GM12875 (cell line): Measurements from ENCODE around the gene KIF5C.

Experiments used
- H3K4me3 ChIP-seq: one replicate; pipeline ENCODE4 v1.5.1; 2011; ENCODE audit warnings: low read depth, low read length, control low read depth
- TF ChIP-seq, protein P1 (sequence below): IDR thresholded peaks from 2 replicates; pipeline ENCODE4 v1.5.1; 2011; ENCODE audit warnings: low read depth, mild to moderate bottlenecking, control low read depth, inconsistent platforms, low read length, moderate library complexity, borderline replicate concordance; ENCODE audit not compliant: insufficient read depth

KIF5C gene

DNA sequence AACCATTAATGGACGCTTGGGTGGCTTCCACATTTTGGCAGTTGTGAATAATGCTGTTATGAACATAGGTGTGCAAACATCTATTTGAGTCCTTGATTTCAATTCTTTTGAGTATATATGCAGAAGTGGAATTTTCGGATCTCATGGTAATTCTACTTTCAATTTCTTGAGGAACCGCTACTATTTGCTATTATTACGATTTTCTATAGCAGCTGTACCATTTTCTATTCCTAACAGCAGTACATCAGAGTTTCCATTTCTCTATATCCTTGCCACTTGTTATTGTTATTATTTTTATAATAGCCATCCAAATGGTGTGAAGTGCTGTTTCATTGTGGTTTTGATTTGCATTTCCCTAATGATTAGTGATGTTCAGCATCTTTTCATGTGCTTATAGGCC, 69.5 kb downstream of the KIF5C start:
- TF ChIP-seq, protein P1, sequence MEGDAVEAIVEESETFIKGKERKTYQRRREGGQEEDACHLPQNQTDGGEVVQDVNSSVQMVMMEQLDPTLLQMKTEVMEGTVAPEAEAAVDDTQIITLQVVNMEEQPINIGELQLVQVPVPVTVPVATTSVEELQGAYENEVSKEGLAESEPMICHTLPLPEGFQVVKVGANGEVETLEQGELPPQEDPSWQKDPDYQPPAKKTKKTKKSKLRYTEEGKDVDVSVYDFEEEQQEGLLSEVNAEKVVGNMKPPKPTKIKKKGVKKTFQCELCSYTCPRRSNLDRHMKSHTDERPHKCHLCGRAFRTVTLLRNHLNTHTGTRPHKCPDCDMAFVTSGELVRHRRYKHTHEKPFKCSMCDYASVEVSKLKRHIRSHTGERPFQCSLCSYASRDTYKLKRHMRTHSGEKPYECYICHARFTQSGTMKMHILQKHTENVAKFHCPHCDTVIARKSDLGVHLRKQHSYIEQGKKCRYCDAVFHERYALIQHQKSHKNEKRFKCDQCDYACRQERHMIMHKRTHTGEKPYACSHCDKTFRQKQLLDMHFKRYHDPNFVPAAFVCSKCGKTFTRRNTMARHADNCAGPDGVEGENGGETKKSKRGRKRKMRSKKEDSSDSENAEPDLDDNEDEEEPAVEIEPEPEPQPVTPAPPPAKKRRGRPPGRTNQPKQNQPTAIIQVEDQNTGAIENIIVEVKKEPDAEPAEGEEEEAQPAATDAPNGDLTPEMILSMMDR: no peak
- H3K4me3 ChIP-seq: no peak overlapping the region

DNA sequence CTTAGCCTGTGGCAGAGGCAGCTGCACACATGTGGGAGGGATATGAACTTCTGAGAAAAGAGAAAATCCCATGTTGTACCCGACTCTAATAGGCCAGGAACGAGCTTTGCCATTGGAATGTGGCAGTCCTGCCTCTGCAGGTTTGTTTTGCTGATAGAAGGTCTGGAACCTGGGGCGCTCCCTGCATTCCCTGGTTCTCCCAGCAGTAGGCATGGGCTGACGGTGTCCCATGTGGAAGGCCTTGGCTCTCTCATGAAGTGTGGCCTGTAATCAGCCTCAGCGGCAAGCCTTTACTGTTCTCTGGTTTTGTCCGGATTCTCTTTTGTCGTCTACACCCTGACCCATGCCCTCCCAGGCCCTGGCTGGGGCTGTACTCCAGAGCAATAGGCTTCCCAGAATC, 72.3 kb downstream of the KIF5C start:
- H3K4me3 ChIP-seq: no peak overlapping the region
- TF ChIP-seq, protein P1: no peak

DNA sequence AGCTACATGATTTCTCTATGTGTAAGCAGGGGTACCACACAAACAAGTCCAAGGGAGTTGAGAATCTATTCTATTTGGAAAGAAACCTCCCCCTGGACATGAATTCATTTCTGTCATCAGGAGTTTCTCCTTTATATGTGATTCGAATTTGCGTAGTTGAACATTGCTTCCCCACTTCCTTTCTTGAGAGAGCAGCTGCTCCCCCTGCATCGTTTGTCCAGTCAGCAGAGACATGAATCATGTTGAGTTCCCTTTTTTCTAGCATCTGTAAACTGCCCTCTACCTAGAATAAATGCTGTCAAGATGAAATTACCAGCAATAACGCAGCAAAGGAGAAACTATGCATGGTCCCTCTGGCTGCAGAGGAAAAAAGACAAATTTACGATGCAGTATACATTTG, 73.8 kb downstream of the KIF5C start:
- TF ChIP-seq, protein P1: no peak
- no peak overlapping the region for H3K4me3 ChIP-seq

DNA sequence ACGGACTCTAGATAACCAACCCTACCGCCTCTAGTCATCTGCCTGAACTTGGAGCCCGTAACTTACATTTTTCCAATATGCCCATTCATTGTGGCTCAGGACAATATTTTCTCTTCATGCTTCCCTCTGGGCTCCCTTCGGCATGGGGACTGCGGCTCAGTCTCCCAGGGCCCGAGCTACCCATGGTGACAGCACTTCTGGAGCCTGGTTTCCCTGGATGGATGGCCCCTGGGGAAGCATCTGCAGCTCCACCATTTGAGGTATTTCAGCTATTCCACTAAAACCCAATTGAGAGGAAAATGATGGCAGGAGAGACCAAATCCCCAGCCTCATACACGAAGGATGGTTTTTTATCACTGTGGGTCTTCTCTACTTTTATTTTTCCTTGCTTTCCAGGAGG, 74.3 kb downstream of the KIF5C start:
- TF ChIP-seq, protein P1: no peak
- H3K4me3 ChIP-seq: no peak overlapping the region

DNA sequence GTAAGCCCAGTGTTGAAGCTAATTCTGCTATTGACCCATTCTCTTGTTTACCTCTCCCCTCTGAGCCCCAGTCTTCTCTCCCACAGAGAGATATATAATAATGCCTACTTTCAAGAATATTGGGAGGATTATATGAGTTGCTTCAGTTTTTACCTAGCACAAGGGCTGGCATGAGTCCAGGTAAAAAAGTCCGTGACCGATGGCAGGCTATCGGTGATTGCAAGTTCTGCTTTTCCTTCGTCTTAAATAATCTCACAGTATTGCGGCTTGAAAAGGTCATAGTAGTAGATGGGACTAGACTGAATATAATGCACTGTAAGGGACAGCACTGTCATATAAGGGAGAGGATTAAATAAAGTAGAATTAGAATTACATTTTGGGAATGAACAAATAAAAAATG, 77.6 kb downstream of the KIF5C start:
- TF ChIP-seq, protein P1: no peak
- no peak overlapping the region for H3K4me3 ChIP-seq

DNA sequence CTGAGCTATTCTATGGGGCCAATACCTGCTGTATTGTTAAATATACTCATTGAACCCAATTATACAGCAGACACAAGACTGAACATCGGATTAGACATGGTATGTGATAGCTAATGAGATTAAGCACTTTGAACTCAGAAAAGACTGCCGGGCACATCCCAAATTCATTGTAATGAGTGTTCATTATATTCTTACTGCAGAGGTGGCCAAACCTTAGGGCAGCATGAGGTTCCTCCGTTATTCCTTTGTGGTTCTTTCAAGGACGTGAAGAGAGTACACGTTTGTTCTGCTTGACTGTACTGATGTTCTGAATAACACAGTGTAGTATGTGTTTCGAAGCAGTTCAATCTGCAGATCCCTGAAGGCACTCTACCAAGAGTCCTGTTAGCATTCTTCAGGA, 78.4 kb downstream of the KIF5C start:
- H3K4me3 ChIP-seq: no peak overlapping the region
- TF ChIP-seq, protein P1: no peak

DNA sequence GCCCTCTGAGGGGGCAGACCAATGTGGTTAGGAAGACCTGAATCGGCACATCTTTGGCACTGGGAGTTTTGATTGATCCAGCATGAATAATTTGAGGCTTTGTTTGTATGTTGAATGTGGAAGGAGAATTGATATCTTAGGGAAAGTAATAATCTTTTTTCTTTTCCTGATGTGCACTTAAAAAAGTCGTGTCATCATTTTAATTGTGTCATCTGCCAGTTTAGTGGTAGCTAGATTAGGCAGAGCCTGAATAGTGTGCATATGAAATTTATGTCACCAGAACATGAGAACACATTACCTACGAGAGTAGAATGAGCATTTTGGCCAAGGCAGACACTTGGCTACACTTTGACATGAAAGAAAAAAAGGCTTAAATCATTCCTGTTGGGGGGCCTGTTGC, 79.5 kb downstream of the KIF5C start:
- TF ChIP-seq, protein P1: no peak
- no peak overlapping the region for H3K4me3 ChIP-seq
